Gastroesophageal sphincter (tissue), 3 donors: ENCODE results near the gene NKAIN2.

Source experiments
- EP300 ChIP-seq: sonication (generic); formaldehyde crosslinking; IDR thresholded peaks from one replicate; pipeline ENCODE4 v1.6.1; 2017; ENCODE audit warnings: antibody characterized with exemption, mild to moderate bottlenecking
- POLR2A ChIP-seq, 2 donors: fragments of 450-650 bp; IDR thresholded peaks; one replicate each; pipeline ENCODE4 v1.6.1; 2017; ENCODE audit warnings: antibody characterized with exemption in 2 of 2, mild to moderate bottlenecking in 2 of 2, moderate library complexity in 1 of 2
- POLR2AphosphoS5 ChIP-seq: sonication (generic); formaldehyde crosslinking; IDR thresholded peaks from one replicate; pipeline ENCODE4 v1.6.1; 2017; ENCODE audit warnings: antibody characterized with exemption
- TF ChIP-seq, protein P1 (sequence below), 4 experiments: fragments of 200-600 bp in 2 of 4; fragments of 450-650 bp in 2 of 4; sonication (generic) in 1 of 4; IDR thresholded peaks; one replicate each; pipeline ENCODE4 v1.5.1; 2017 to 2019; ENCODE audit warnings: antibody characterized with exemption in 4 of 4, mild to moderate bottlenecking in 2 of 4, moderate library complexity in 2 of 4

DNA sequence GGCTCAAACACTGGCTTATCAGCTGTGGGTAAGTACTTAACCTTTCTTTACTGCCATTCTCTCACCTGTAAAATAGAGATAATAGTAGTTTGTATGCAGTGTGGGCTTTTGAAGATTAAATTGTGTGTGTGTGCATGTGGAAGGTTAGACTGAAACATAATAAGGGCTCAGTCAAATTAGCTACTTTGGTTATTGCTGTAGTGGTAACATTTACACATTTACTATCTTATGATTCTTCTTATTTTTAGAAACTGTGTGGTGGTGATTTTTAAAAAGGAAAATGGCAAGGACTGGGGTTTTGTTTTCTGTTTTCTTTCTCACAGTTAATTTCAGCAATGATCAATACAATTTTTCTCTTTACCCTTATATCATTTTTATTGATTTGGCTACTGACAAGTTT is 206.9 kb downstream of the NKAIN2 start:
- TF ChIP-seq POLR2AphosphoS5 (no peak), POLR2A (IDR thresholded peaks at IDR 0.05) (no peak), EP300 (no peak)
- TF ChIP-seq, protein P1, sequence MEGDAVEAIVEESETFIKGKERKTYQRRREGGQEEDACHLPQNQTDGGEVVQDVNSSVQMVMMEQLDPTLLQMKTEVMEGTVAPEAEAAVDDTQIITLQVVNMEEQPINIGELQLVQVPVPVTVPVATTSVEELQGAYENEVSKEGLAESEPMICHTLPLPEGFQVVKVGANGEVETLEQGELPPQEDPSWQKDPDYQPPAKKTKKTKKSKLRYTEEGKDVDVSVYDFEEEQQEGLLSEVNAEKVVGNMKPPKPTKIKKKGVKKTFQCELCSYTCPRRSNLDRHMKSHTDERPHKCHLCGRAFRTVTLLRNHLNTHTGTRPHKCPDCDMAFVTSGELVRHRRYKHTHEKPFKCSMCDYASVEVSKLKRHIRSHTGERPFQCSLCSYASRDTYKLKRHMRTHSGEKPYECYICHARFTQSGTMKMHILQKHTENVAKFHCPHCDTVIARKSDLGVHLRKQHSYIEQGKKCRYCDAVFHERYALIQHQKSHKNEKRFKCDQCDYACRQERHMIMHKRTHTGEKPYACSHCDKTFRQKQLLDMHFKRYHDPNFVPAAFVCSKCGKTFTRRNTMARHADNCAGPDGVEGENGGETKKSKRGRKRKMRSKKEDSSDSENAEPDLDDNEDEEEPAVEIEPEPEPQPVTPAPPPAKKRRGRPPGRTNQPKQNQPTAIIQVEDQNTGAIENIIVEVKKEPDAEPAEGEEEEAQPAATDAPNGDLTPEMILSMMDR (IDR thresholded peaks at IDR 0.05) = no peak
